GM12878 (cell line): ENCODE measurements around the gene LCN12. TPM values are rescaled to one million over a fixed set of nuclear protein-coding genes. Genes with fewer than 3 reads are reported as not detected.

ENCODE experiments used
- BCLAF1 ChIP-seq: fragments of 450-650 bp; IDR thresholded peaks from 2 replicates; pipeline ENCODE4 v1.6.1; 2017; ENCODE audit warnings: antibody characterized with exemption, mild to moderate bottlenecking, moderate library complexity
- CEBPB ChIP-seq, 2 experiments: fragments of 150-350 bp in 1 of 2; IDR thresholded peaks; 2 replicates each; pipeline ENCODE4 v1.6.1; 2012 to 2014; ENCODE audit warnings: low read depth in 2 of 2, low read length in 2 of 2, borderline replicate concordance in 1 of 2, inconsistent platforms in 1 of 2
- CREB1 ChIP-seq: IDR thresholded peaks from 2 replicates; pipeline ENCODE4 v1.6.1; 2012; ENCODE audit warnings: low read depth, mild to moderate bottlenecking, inconsistent platforms
- E2F4 ChIP-seq: IDR thresholded peaks from 2 replicates; pipeline ENCODE4 v1.6.1; 2012; ENCODE audit warnings: low read depth, low read length, improper control_type of control experiment
- E4F1 ChIP-seq: fragments of 450-650 bp; IDR thresholded peaks from 2 replicates; pipeline ENCODE4 v1.6.1; 2018; ENCODE audit warnings: borderline replicate concordance, mild to moderate bottlenecking; ENCODE audit not compliant: partially characterized antibody
- EP300 ChIP-seq, 2 experiments: fragments of 150-350 bp in 1 of 2; IDR thresholded peaks; 2 replicates each; pipeline ENCODE4 v1.6.1; 2011 to 2012; ENCODE audit warnings: low read depth in 2 of 2, low read length in 2 of 2, borderline replicate concordance in 1 of 2, improper control_type of control experiment in 1 of 2, inconsistent platforms in 1 of 2; ENCODE audit not compliant: control insufficient read depth in 1 of 2
- NR2C1 ChIP-seq: fragments of 450-650 bp; IDR thresholded peaks from 2 replicates; pipeline ENCODE4 v1.6.1; 2017; ENCODE audit warnings: antibody characterized with exemption, mild to moderate bottlenecking, moderate library complexity
- RAD51 ChIP-seq: fragments of 450-650 bp; IDR thresholded peaks from 2 replicates; pipeline ENCODE4 v1.6.1; 2016; ENCODE audit warnings: moderate library complexity, mild to moderate bottlenecking, inconsistent platforms
- REST ChIP-seq: IDR thresholded peaks from 2 replicates; pipeline ENCODE4 v1.6.1; 2012; ENCODE audit warnings: mild to moderate bottlenecking, low read depth, low read length
- SMC3 ChIP-seq: IDR thresholded peaks from 2 replicates; pipeline ENCODE4 v1.6.1; 2011; ENCODE audit warnings: low read length, improper control_type of control experiment, borderline replicate concordance
- SREBF2 ChIP-seq: IDR thresholded peaks from 2 replicates; pipeline ENCODE4 v1.6.1; 2012; ENCODE audit warnings: mild to moderate bottlenecking, low read length
- TAF1 ChIP-seq: IDR thresholded peaks from 2 replicates; pipeline ENCODE4 v1.6.1; 2011; ENCODE audit warnings: mild to moderate bottlenecking, low read depth, low read length, borderline replicate concordance
- TCF3 ChIP-seq: IDR thresholded peaks from 2 replicates; pipeline ENCODE4 v1.6.1; 2012; ENCODE audit warnings: low read depth, mild to moderate bottlenecking, low read length, borderline replicate concordance; ENCODE audit not compliant: insufficient read depth
- ZNF207 ChIP-seq: fragments of 450-650 bp; IDR thresholded peaks from 2 replicates; pipeline ENCODE4 v1.6.1; 2014; ENCODE audit warnings: antibody characterized with exemption, mild to moderate bottlenecking, borderline replicate concordance
- ZNF622 ChIP-seq: fragments of 450-650 bp; IDR thresholded peaks from 2 replicates; pipeline ENCODE4 v1.6.1; 2017; ENCODE audit warnings: mild to moderate bottlenecking, inconsistent platforms
- polyA plus RNA-seq, 11 experiments: library from polyadenylated mRNA; depleted of rRNA in 4 of 11; unstranded in 6 of 11; stranded (reverse) in 5 of 11; fragments of >200 nt; fragmentation: Nextera tagmentation in 4 of 11; fragmentation: Illumina TruSeq in 1 of 11; extraction: Ambion mirVana in 4 of 11; extraction: Trizol in 1 of 11; gene quantifications; 1 replicate in 1 of 11; 2 replicates in 10 of 11; pipeline versions ENCODE4 v1.2.1 to v1.2.3, GENCODE V29; 2011 to 2016; ENCODE audit warnings: inconsistent platforms in 2 of 11, missing spikeins in 2 of 11, low read depth in 1 of 11
- total RNA-seq, 4 experiments: library from RNA; depleted of rRNA in 3 of 4; stranded (reverse); fragments of >200 nt in 3 of 4; fragmentation: Illumina TruSeq in 1 of 4; extraction: Trizol in 1 of 4; gene quantifications; 2 replicates each; pipeline versions ENCODE4 v1.2.1 to v1.2.3, GENCODE V29; 2013 to 2021

The LCN12 gene
- total and polyA plus RNA-seq, 10 of the 15 experiments (the other 5 are each of a cell fraction or from before 2014, with no cell fraction given), result 0.06 to 0.64 (median 0.40) TPM; not detected in 3

GRCh38 chr9:136944519-136945332, 7.3 kb upstream of the LCN12 start, which contains the start of the genes C8G and FBXW5 (continued):
- TF ChIP-seq REST (no peak), TCF3 (0 out of 2 replicates have a peak, but pooled peaks have one; percentile 52), CEBPB (IDR thresholded peaks at IDR 0.05; ENCODE audit: borderline replicate concordance in 1 of 2, low read depth in 2 of 2, low read length in 2 of 2) (no peak), EP300 (IDR thresholded peaks at IDR 0.05; ENCODE audit: borderline replicate concordance in 1 of 2, control insufficient read depth in 1 of 2, low read depth in 2 of 2, low read length in 2 of 2) (0 out of 4 replicates have a peak, but pooled peaks of 1 of the 2 experiments have one; percentile 35), BCLAF1 (no peak), ZNF622 (no peak), CREB1 (no peak), SMC3 (peak; percentile 3; the same call in 1 of the 2 replicates), TAF1 (no peak), SREBF2 (no peak), E4F1 (no peak), E2F4 (0 out of 2 replicates have a peak, but pooled peaks have one; percentile 50), RAD51 (no peak), NR2C1 (peak; percentile 75), ZNF207 (peak; percentile 87)
